ENCODE measurements around the gene SHISA5. TPM values are rescaled to one million over a fixed set of nuclear protein-coding genes. Genes with fewer than 3 reads are reported as not detected.

SHISA5 gene
- total and polyA plus RNA-seq, 2 donors (not counting 1 experiment from before 2014, with no cell fraction given) = 147 to 183 TPM

DNA sequence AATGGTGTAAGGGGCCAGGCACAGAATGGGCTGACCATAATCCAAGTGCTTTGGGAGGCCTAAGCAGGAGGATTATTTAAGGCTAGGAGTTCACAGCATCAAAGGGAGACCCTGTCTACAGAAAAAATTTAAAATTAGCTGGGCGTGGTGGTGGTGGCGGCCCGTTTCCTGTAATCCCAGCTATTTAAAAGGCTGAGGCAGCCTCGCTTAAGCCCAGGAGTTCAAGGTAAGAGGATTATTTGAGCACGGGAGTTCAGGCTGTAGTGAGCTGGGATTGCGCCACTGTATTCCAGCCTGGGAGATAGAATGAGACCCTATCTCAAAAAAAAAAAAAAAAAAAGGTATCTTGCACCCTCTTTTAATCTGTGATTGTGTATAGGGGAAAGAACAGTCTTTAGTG, 62.0 kb downstream of the SHISA5 start:
- H3K27me3 Mint-ChIP-seq = no peaks in the 10 kb centered on the region
- no peaks in the 10 kb centered on the region for H3K9me3 Mint-ChIP-seq (ENCODE audit: insufficient read depth)
- peak overlapping the region; percentile 97 for H3K4me3 Mint-ChIP-seq
- Histone ChIP-seq H4K20me1 (ENCODE audit: control insufficient read depth, insufficient read depth, low read length, poor library complexity, severe bottlenecking) (peaks cover 12% of the 10 kb centered on the region), H3K36me3 (replicated peaks in 1 of 2; ENCODE audit: control extremely low read depth in 1 of 2, control insufficient read depth in 1 of 2, extremely low read depth in 1 of 2, insufficient read depth in 2 of 2, low read length in 1 of 2) (peaks cover 0 to 30% of the 10 kb centered on the region in 2 experiments), H3K9ac (ENCODE audit: low read length) (no peak overlapping the region), H3K9me3 (ENCODE audit: control extremely low read depth in 1 of 3, control insufficient read depth in 2 of 3, insufficient read depth in 1 of 3, low read length in 2 of 3) (no peaks in the 10 kb centered on the region), H3K4me1 (ENCODE audit: control insufficient read depth in 2 of 2, insufficient read depth in 2 of 2, low read length in 2 of 2) (peaks cover 19 to 36% of the 10 kb centered on the region in 2 donors), H2AFZ (ENCODE audit: insufficient read depth, low read depth, low read length, poor library complexity, severe bottlenecking) (no peak overlapping the region), H3K27ac (ENCODE audit: low read length in 2 of 2) (peak overlapping the region in 1 of 2 donors; percentile 85), H3K4me2 (replicated peaks; ENCODE audit: low read depth, low read length, poor library complexity, severe bottlenecking) (peak overlapping the region; percentile 89), H3K79me2 (ENCODE audit: control insufficient read depth, insufficient read depth, low read length) (peaks cover 45% of the 10 kb centered on the region), H3K27me3 (replicated peaks in 1 of 4; ENCODE audit: control extremely low read depth in 1 of 4, control insufficient read depth in 3 of 4, insufficient read depth in 4 of 4, low read length in 3 of 4) (no peaks in the 10 kb centered on the region), H3K4me3 (ENCODE audit: control extremely low read depth in 1 of 5, extremely low read depth in 1 of 5, insufficient read depth in 1 of 5, low read depth in 2 of 5, low read length in 4 of 5) (no peak overlapping the region)
- ChIA-PET CTCF (interaction anchor here (1.2 to 1.7 kb wide), 2 partner anchors 22 to 66 kb away, joined by 3 to 6 read pairs; no protein-coding TSS in a partner anchor), POLR2A (no interaction called here)
- H3K27ac Mint-ChIP-seq = peak overlapping the region; percentile 41
- intact Hi-C loops (cut with micrococcal nuclease) = loop anchor here (5.0 to 10.0 kb wide), 2 partner anchors 137 to 255 kb away; partner anchors contain the start of genes CDC25A and NME6
- DNase-seq = no peak
- WGBS (ENCODE audit: insufficient coverage) = 89% methylated on average over 3 of the region's 6 CpGs
- ATAC-seq (ENCODE audit: low read depth) = no peak
- H3K4me1 Mint-ChIP-seq = peaks cover 49% of the 10 kb centered on the region
- TF ChIP-seq, protein P1, sequence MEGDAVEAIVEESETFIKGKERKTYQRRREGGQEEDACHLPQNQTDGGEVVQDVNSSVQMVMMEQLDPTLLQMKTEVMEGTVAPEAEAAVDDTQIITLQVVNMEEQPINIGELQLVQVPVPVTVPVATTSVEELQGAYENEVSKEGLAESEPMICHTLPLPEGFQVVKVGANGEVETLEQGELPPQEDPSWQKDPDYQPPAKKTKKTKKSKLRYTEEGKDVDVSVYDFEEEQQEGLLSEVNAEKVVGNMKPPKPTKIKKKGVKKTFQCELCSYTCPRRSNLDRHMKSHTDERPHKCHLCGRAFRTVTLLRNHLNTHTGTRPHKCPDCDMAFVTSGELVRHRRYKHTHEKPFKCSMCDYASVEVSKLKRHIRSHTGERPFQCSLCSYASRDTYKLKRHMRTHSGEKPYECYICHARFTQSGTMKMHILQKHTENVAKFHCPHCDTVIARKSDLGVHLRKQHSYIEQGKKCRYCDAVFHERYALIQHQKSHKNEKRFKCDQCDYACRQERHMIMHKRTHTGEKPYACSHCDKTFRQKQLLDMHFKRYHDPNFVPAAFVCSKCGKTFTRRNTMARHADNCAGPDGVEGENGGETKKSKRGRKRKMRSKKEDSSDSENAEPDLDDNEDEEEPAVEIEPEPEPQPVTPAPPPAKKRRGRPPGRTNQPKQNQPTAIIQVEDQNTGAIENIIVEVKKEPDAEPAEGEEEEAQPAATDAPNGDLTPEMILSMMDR (IDR thresholded peaks at IDR 0.05) = no peak
- no peak for TF ChIP-seq EZH2 (IDR thresholded peaks at IDR 0.05; ENCODE audit: borderline replicate concordance, insufficient read depth, low read depth, low read length, poor library complexity, severe bottlenecking)

GRCh38 chr3:48440590-48440958, 63.4 kb downstream of the SHISA5 start:
- no peak for ATAC-seq (ENCODE audit: low read depth)
- H3K27ac Mint-ChIP-seq = peak overlapping the region; percentile 92

More at GRCh38 chr3:48440590-48440958, 63.4 kb downstream of the SHISA5 start:
- Mint-ChIP-seq H3K27me3 (no peaks in the 10 kb centered on the region), H3K4me1 (peaks cover 37% of the 10 kb centered on the region), H3K4me3 (peak overlapping the region; percentile 97), H3K9me3 (ENCODE audit: insufficient read depth) (no peaks in the 10 kb centered on the region)
- Histone ChIP-seq H3K4me3 (ENCODE audit: control extremely low read depth in 1 of 5, extremely low read depth in 1 of 5, insufficient read depth in 1 of 5, low read depth in 2 of 5, low read length in 4 of 5) (peak overlapping the region; percentile 83 to 94 (median 91)), H3K79me2 (ENCODE audit: control insufficient read depth, insufficient read depth, low read length) (peaks cover 49% of the 10 kb centered on the region), H4K20me1 (ENCODE audit: control insufficient read depth, insufficient read depth, low read length, poor library complexity, severe bottlenecking) (peaks cover 12% of the 10 kb centered on the region), H3K4me1 (ENCODE audit: control insufficient read depth in 2 of 2, insufficient read depth in 2 of 2, low read length in 2 of 2) (peaks cover 19 to 30% of the 10 kb centered on the region in 2 donors), H3K27me3 (replicated peaks in 1 of 4; ENCODE audit: control extremely low read depth in 1 of 4, control insufficient read depth in 3 of 4, insufficient read depth in 4 of 4, low read length in 3 of 4) (no peaks in the 10 kb centered on the region), H3K9me3 (ENCODE audit: control extremely low read depth in 1 of 3, control insufficient read depth in 2 of 3, insufficient read depth in 1 of 3, low read length in 2 of 3) (no peaks in the 10 kb centered on the region), H3K27ac (ENCODE audit: low read length in 2 of 2) (peak overlapping the region; percentile 85), H3K36me3 (replicated peaks in 1 of 2; ENCODE audit: control extremely low read depth in 1 of 2, control insufficient read depth in 1 of 2, extremely low read depth in 1 of 2, insufficient read depth in 2 of 2, low read length in 1 of 2) (peaks cover 0 to 30% of the 10 kb centered on the region in 2 experiments), H2AFZ (ENCODE audit: insufficient read depth, low read depth, low read length, poor library complexity, severe bottlenecking) (peak overlapping the region; percentile 90), H3K4me2 (replicated peaks; ENCODE audit: low read depth, low read length, poor library complexity, severe bottlenecking) (peak overlapping the region; percentile 89), H3K9ac (ENCODE audit: low read length) (peak overlapping the region; percentile 90)
- no peak for DNase-seq
- ChIA-PET POLR2A (interaction anchor here (0.6 to 1.9 kb wide), 6 partner anchors 14 to 1249 kb away, joined by 3 to 22 read pairs (median 4); partner anchors contain the start of gene ZNF589), CTCF (interaction anchor here (0.6 to 13.4 kb wide), 9 partner anchors 12 to 678 kb away, joined by 3 to 330 read pairs (median 7); partner anchors contain the start of gene NME6)
- no peak for TF ChIP-seq EZH2 (IDR thresholded peaks at IDR 0.05; ENCODE audit: borderline replicate concordance, insufficient read depth, low read depth, low read length, poor library complexity, severe bottlenecking)
- TF ChIP-seq, protein P1 (IDR thresholded peaks at IDR 0.05) = no peak
- under 1% methylated on average over 18 of the region's 21 CpGs for WGBS (ENCODE audit: insufficient coverage)
- intact Hi-C loops (cut with micrococcal nuclease) = loop anchor here (1.0 to 10.0 kb wide), 4 partner anchors 33 to 253 kb away; partner anchors contain the start of genes CDC25A and NME6

All from B cell (primary cell).